Suprapubic skin (tissue), 4 donors: ENCODE measurements around the gene ICA1. TPM values are rescaled to one million over a fixed set of nuclear protein-coding genes. Genes with fewer than 3 reads are reported as not detected.

Experiments used
- DNase-seq, 2 donors: peaks; one replicate each; pipeline ENCODE4 v3.0.0-alpha.2; 2019; ENCODE audit warnings: low spot score in 2 of 2
- H3K27ac ChIP-seq: fragments of 200-600 bp; sonication (generic); one replicate; pipeline ENCODE4 v1.5.1; 2019
- H3K27me3 ChIP-seq: fragments of 200-600 bp; sonication (generic); one replicate; pipeline ENCODE4 v1.5.1; 2019
- H3K36me3 ChIP-seq: fragments of 200-600 bp; sonication (generic); one replicate; pipeline ENCODE4 v1.5.1; 2019
- H3K4me1 ChIP-seq: fragments of 200-600 bp; sonication (generic); one replicate; pipeline ENCODE4 v1.5.1; 2019
- H3K4me3 ChIP-seq: fragments of 200-600 bp; sonication (generic); one replicate; pipeline ENCODE4 v1.5.1; 2019; ENCODE audit warnings: mild to moderate bottlenecking
- H3K9me3 ChIP-seq: fragments of 200-600 bp; sonication (generic); one replicate; pipeline ENCODE4 v1.5.1; 2019
- EP300 ChIP-seq: sonication (generic); formaldehyde crosslinking; IDR thresholded peaks from one replicate; pipeline ENCODE4 v1.6.1; 2017; ENCODE audit warnings: antibody characterized with exemption
- POLR2A ChIP-seq, 2 donors: fragments of 450-650 bp; IDR thresholded peaks; one replicate each; pipeline ENCODE4 v1.6.1; 2017; ENCODE audit warnings: antibody characterized with exemption in 2 of 2, mild to moderate bottlenecking in 2 of 2, moderate library complexity in 2 of 2
- POLR2AphosphoS5 ChIP-seq, 3 donors: sonication (generic); formaldehyde crosslinking; IDR thresholded peaks; one replicate each; pipeline ENCODE4 v1.6.1; 2017; ENCODE audit warnings: antibody characterized with exemption in 3 of 3
- WGBS: methylation state at CpG from one replicate; pipeline ENCODE4 v1.1.5; 2018; 5-methylcytosine and 5-hydroxymethylcytosine counted together
- total RNA-seq, 4 donors: library from RNA; depleted of rRNA; stranded (reverse); fragments of >200 nt; gene quantifications; one replicate each; pipeline ENCODE4 v1.1.0, GENCODE V29; 2016
- TF ChIP-seq, protein P1 (sequence below), 2 donors: fragments of 200-600 bp in 1 of 2; fragments of 450-650 bp in 1 of 2; sonication (generic) in 1 of 2; IDR thresholded peaks; one replicate each; pipeline ENCODE4 v1.5.1; 2016 to 2019; ENCODE audit warnings: antibody characterized with exemption in 2 of 2, mild to moderate bottlenecking in 1 of 2, moderate library complexity in 1 of 2

The ICA1 gene
- total RNA-seq = 100 to 1,000 TPM in 1 of 4 donors, 10 to 100 TPM in 3; 22.3 to 140 (median 38.8) TPM

DNA sequence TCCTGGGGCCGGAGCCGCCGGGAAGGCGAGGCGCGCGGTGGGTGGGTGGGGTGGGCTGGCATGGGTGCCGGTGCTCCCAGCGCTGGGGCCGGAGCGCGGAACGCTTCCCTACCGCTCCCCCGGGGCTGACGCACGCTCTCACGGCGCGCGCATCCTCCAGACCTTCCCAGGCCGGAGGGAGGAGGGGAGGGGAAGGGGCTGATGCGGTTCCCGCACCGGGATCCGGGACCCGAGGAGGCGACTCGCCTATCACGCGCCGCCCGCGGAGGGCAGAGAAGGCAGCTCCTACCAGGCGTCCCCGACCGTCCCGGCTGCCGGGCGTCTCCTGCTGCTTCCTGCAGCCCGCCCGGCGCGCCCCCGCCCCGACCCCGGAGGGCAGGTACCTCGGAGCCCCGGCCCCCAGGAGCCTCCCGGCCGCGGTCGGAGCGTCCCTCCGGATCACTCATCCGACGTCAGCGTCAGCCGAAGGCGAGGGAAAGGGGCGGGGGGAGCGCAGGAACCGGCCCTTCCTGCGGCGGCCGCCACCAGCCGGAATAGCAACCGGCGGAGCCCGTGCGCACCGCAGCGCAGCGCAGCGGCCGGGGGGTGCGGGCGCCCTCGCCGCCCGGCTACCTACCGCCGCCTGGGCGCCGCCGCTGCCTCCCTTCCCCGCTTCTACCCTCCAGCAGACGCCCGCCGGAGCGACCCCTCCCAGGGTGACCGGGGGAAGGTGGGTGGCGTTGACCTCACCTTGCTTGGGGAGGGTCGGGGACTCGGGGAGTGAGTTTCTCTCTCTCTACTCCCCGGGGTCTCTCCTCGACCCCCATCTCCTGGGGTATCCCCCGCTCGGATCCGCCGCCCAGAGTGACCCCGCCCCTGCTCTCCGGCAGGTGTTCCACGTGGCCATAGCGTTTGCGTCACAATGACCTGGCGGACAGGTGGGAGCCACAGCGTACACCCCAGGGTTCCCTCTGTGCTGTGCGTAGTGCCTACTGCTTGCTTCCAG, at the start of gene ICA1:
ICA1 (minus strand) TSS at position 457 of the 985 bp plus-strand sequence. CDS start 26,241 bp downstream, outside the sequence.
- no peaks in the 10 kb centered on the region for H3K9me3 ChIP-seq
- peak within 1 kb of the TSS; percentile 88 for H3K4me3 ChIP-seq
- DNase-seq = peak; percentile 73 to 81
- peaks cover 19% of the 10 kb centered on the region for H3K27me3 ChIP-seq
- TF ChIP-seq, protein P1, sequence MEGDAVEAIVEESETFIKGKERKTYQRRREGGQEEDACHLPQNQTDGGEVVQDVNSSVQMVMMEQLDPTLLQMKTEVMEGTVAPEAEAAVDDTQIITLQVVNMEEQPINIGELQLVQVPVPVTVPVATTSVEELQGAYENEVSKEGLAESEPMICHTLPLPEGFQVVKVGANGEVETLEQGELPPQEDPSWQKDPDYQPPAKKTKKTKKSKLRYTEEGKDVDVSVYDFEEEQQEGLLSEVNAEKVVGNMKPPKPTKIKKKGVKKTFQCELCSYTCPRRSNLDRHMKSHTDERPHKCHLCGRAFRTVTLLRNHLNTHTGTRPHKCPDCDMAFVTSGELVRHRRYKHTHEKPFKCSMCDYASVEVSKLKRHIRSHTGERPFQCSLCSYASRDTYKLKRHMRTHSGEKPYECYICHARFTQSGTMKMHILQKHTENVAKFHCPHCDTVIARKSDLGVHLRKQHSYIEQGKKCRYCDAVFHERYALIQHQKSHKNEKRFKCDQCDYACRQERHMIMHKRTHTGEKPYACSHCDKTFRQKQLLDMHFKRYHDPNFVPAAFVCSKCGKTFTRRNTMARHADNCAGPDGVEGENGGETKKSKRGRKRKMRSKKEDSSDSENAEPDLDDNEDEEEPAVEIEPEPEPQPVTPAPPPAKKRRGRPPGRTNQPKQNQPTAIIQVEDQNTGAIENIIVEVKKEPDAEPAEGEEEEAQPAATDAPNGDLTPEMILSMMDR (IDR thresholded peaks at IDR 0.05) = no peak
- TF ChIP-seq POLR2AphosphoS5 (IDR thresholded peaks at IDR 0.05) = peak in 1 of 3 donors; percentile 33
- TF ChIP-seq EP300 = no peak
- TF ChIP-seq POLR2A (IDR thresholded peaks at IDR 0.05) = peak in 1 of 2 donors; percentile 10
- WGBS = 1% methylated on average over 43 of the region's 109 CpGs
- H3K4me1 ChIP-seq = peaks cover 18% of the 10 kb centered on the region
- no peaks in the 10 kb centered on the region for H3K36me3 ChIP-seq
- peak within 1 kb of the TSS; percentile 88 for H3K27ac ChIP-seq

DNA sequence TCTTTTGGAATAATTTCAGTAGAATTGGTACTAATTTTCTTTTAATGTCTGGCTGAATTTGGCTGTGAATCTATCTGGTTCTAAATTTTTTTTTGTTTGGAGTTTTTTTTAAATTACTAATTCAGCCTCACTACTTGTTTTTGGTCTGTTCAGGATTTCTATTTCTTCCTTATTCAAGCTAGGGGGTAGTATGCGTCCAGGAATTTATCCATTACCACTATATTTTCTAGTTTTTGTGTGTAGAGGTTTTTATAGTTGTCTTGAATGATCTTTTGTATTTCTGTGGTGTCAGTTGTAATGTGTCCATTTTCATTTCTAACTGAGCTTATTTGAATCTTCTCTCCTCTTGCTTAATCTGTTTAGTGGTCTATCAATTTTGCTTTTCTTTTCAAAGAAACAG, 48.9 kb upstream of the ICA1 start:
- no peaks in the 10 kb centered on the region for H3K36me3 ChIP-seq
- 67% methylated on average over 1 of the region's 1 CpG for WGBS
- no peak overlapping the region for H3K27ac ChIP-seq
- DNase-seq = no peak
- no peaks in the 10 kb centered on the region for H3K4me1 ChIP-seq
- TF ChIP-seq POLR2A (IDR thresholded peaks at IDR 0.05) (no peak), POLR2AphosphoS5 (IDR thresholded peaks at IDR 0.05) (no peak), EP300 (no peak)
- TF ChIP-seq, protein P1 (IDR thresholded peaks at IDR 0.05) = no peak
- peaks cover 2% of the 10 kb centered on the region for H3K27me3 ChIP-seq
- no peaks in the 10 kb centered on the region for H3K9me3 ChIP-seq
- H3K4me3 ChIP-seq = no peak overlapping the region

DNA sequence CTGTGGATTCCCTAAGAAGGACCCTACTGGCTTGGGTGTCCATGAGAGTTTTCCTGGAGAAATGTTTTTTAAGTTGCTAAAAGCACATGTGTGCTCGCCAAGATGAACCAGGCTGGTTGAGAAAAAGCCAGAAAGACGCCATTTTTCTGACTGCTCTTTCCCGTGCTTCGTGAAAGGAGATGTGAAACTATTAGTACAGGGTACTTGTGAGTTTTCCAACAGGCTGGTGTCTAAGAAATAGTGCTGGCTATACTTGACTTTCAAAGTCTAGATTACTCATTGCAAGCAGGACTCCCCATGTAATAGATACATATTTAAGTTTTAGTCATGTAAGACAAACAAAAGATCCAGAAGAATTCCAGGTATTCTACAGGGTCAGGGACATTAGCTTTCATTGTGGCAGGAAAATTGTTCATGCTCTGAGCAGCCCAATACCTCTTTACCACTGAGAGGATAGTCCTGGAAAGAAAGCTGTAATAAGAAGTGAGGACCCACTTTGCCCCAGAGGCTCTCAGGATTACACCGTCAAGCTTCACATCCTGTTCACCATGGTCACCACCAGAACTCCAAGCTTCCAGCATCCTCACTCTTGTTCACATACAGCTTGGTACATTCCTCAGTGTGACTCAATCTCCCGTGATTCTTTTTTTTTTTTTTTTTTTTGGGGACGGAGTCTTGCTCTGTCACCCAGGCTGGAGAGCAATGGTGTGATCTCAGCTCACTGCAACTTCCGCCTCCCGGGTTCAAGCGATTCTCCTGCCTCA, 43.8 kb upstream of the ICA1 start:
- WGBS = 80% methylated on average over 10 of the region's 10 CpGs
- TF ChIP-seq POLR2A (IDR thresholded peaks at IDR 0.05) (no peak), EP300 (no peak), POLR2AphosphoS5 (IDR thresholded peaks at IDR 0.05) (no peak)
- TF ChIP-seq, protein P1 (IDR thresholded peaks at IDR 0.05) = no peak
- no peak for DNase-seq

DNA sequence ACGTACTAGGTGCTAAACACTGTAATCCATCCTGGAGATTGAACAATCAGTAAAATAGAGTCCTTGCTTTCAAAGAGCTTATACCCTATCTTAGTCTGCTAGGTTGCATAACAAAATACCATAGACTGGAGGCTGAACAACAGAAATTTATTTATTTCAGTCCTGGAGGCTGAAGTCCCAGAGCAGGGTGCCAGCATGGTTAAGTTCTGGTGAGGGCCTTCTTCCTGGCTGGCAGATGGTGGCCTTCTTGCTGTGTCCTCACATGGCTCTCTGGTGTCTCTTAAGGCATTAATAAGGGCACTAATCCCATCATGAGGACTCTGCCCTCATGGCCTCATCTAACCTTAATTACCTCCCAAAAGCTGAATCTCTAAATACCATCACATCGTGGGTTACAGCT, 43.1 kb upstream of the ICA1 start:
- DNase-seq = no peak
- H3K36me3 ChIP-seq = no peaks in the 10 kb centered on the region
- H3K27ac ChIP-seq = no peak overlapping the region
- TF ChIP-seq POLR2AphosphoS5 (IDR thresholded peaks at IDR 0.05) (no peak), POLR2A (IDR thresholded peaks at IDR 0.05) (no peak), EP300 (no peak)
- TF ChIP-seq, protein P1 (IDR thresholded peaks at IDR 0.05) = no peak
- H3K4me1 ChIP-seq = no peaks in the 10 kb centered on the region
- H3K4me3 ChIP-seq = no peak overlapping the region
- no peaks in the 10 kb centered on the region for H3K9me3 ChIP-seq
- 37% methylated on average over 2 of the region's 2 CpGs for WGBS
- H3K27me3 ChIP-seq = no peaks in the 10 kb centered on the region

More for the DNA sequence above, 43.8 kb upstream of the ICA1 start:
- H3K4me1 ChIP-seq = no peaks in the 10 kb centered on the region
- H3K9me3 ChIP-seq = no peaks in the 10 kb centered on the region
- no peak overlapping the region for H3K27ac ChIP-seq
- H3K4me3 ChIP-seq = no peak overlapping the region
- H3K27me3 ChIP-seq = no peaks in the 10 kb centered on the region
- no peaks in the 10 kb centered on the region for H3K36me3 ChIP-seq
